Vagina (tissue), 2 donors: ENCODE measurements around the gene PDE3A.

Source experiments
- CTCF ChIP-seq, 3 experiments: fragments of 450-650 bp in 2 of 3; fragments of 200-600 bp in 1 of 3; sonication (generic) in 1 of 3; IDR thresholded peaks; one replicate each; pipeline ENCODE4 v1.5.1; 2017 to 2019; ENCODE audit warnings: antibody characterized with exemption in 3 of 3, mild to moderate bottlenecking in 2 of 3, moderate library complexity in 2 of 3
- POLR2A ChIP-seq, 2 donors: fragments of 450-650 bp; IDR thresholded peaks; one replicate each; pipeline ENCODE4 v1.6.1; 2017; ENCODE audit warnings: antibody characterized with exemption in 2 of 2, mild to moderate bottlenecking in 2 of 2, moderate library complexity in 2 of 2

GRCh38 chr12:20339060-20339459 is 29.3 kb upstream of the PDE3A start:
- TF ChIP-seq POLR2A (IDR thresholded peaks at IDR 0.05), result no peak
- TF ChIP-seq CTCF (IDR thresholded peaks at IDR 0.05), result no peak
